Left kidney (tissue), 2 donors: ENCODE measurements around the gene SNTG2. TPM values are rescaled to one million over a fixed set of nuclear protein-coding genes. Genes with fewer than 3 reads are reported as not detected.

Experiments used
- DNase-seq: peaks from one replicate; pipeline ENCODE4 v3.0.0-alpha.2; 2013
- polyA plus RNA-seq: library from polyadenylated mRNA; unstranded; fragments of 120-200 nt; gene quantifications from one replicate; pipeline ENCODE4 v1.2.1, GENCODE V29; 2013; ENCODE audit not compliant: insufficient read length

The SNTG2 gene
- polyA plus RNA-seq, 1 donor, result 3.2 TPM

DNA sequence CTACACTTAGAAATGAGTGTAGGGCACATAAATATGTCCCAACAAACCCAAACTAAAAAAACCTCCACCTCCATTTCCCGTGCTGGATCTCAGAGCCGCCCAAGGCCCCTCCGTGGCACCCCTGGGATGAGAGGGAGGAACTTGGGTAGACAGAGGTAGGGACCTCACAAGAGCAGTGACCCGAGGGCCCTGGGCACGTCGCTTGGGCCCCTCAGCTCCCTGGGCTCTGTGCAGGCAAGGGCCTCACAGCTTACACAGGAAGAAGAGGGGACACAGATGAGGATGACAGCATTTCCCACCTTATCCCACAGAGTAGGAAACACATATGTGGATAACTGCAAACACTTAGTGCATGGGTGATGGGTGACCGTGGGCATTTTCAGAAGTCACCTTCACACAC lies 368.7 kb downstream of the SNTG2 start:
- no peak for DNase-seq

DNA sequence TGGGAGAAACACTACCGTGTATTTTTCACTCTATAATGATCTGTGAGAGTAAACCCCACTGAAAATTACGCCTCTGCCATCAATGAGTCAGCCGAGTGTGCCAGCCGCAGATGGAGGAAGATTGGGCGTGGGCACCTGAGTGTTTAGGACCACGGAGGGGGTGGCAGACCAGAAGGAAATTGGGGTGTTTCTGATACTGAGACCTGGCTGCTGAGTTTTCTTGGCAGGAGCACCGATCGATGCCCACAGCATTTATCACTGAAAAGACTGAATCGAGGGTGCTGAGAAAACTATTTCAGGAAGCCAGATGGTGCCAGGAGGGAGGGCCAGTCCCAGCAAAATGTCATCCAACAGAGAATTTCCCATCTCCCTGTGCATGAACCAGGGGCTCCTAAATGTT lies 370.7 kb downstream of the SNTG2 start:
- DNase-seq, result no peak

DNA sequence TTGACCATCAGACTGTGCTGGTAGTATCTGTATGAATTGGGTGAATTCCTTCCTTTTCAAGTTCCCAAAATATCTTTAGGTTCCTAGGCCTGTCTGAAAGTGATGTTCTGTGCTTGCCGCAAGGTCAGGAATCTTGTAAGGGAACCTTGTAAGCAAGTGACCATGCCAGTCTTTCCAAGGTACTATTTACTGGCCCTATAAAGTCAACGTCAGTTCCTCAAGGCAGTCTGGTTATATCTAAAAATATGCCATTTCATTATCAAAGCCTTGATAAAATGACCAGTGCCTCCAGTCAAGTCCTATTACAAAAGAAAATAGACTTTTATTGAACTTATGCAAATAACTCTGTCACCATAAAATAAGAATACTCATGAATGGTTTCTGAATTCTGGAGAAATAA lies 374.2 kb downstream of the SNTG2 start:
- DNase-seq, result no peak

DNA sequence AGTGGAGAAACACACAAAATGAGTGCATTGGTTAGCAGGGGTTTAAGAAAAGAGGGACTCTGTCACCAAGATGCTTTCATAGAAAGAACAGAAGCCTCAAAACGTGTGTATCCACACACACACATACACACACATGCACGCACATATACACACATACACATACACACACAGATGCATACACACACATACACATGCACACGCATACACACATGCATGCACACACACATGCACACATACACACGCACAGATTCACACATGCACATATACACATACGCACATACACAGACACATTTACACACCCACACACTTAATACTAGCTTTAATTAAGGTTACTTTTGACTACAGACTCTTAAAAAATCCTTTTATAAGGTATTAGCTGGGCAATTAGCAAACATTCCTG lies 378.0 kb downstream of the SNTG2 start:
- DNase-seq, result no peak

DNA sequence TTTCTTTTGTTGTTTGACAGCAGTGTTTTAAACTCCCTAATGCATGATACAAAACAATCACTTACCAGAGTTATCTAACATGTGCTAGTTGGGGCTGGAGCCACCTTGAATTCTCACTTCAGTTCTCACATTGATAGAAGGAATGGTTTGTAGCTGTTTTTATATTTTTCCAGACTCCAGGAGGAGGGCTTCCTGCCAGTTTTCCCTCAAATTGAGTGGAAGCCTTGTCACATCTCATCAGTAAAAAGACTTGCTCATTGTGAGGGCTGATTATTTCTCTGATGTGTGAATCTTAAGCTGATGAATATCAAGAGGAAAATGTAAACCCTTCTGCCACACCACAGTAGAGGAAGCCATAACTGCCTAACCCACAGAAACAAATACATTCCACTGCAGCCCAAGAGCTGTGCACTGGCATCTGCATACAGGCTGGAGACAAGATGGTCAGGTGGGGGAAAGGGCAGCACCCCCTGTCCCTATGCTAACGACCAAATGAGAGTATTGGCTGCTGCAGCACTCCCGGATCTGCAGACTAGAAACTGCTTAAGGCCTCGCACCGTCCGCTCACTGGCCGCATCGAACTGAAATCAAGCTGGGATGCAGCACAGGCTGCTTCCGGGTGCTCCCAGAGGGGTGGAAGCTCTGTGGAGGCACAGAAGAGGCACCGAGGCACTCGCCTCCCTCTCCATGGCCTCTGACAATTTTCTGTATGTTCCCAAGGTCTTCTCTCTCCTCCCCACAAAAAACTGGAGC lies 388.9 kb downstream of the SNTG2 start:
- DNase-seq, result no peak

DNA sequence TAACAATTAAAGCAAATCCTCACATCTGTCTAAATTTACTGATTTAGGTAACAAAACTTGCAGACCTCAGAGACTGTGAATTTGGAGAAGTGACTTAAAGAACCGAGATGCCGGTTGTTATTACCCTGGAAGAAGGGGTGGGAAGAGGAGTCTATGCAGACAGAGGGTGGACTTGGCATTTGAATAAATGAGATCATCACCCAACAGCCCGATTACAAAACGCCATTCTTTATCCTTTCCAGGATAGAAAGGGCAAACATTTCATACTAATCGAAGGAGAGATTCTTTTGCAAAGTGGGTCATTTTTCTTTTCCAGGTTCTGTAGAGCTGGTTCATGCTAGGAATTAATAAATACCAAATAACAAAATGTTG lies 389.5 kb downstream of the SNTG2 start:
- no peak for DNase-seq

DNA sequence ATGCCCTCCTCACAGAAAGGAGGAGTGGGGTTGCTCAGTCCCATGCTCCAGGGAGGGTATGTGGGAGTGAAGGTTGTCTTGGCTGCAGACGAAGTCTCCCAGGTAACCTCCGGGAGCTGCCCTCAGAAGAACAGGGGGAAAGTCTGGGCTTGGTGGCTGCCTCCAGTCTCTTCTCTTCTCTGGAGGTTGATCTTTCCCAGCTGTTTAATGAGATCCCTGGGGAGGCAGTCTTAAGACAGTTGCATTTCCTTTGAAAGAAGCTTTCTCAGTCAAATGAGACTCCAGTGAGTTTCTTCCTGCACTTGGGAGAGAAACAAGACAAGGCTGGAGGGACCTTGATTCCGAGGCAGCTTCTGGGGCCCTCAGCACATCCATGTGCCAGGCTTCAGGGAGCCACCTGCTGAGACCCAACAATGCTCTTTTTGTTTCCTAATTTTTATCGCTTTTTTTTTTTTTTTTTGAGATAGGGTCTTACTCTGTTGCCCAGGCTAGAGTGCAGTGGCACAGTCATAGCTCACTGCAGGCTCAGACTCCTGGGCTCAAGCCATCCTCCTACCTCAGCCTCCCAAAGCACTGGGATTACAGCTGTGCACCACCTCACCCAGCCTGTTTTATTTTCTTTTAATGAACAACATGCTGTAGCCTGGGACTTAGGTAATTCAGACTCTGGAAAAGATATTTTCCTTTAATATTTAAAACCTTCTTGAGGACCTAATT lies 390.9 kb downstream of the SNTG2 start:
- DNase-seq, result peak; percentile 72

DNA sequence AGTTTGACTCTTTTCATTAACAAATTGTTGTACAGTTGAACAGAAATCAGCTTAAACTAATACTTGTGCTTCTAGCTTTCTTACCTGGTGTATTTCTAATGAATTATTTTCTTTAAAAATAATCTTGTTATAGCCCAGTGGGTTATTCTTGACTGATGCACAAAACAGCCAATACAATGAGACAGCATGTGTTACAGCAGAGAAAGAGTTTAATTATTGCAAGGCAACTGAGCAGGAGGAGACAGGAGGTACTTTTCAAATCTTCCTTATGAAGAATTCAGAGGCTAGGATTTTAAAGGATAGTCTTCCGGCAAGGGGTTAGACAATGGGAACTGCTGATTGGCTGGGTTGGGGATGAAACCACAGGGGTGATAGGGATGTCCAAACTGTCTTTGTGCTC lies 398.1 kb downstream of the SNTG2 start:
- no peak for DNase-seq

DNA sequence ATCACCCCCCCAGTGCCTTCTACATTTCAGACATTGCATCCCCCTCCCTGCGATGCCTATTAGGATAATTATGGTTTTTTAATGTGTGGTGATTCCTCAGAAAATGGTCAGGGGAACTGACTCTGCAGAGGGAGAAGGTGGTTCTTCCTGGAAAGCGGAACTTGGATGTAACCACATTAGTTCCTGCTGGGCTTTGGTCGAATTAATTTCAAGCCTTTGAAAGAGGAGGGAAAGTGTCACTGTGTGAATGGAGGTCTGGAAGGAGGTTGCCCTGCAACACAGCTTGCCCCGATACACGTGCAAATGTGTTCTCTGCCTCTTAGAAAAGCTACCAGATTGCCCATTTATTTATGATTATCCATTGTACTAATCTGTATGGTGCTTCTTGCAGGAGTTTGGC lies 399.5 kb downstream of the SNTG2 start:
- DNase-seq, result no peak

DNA sequence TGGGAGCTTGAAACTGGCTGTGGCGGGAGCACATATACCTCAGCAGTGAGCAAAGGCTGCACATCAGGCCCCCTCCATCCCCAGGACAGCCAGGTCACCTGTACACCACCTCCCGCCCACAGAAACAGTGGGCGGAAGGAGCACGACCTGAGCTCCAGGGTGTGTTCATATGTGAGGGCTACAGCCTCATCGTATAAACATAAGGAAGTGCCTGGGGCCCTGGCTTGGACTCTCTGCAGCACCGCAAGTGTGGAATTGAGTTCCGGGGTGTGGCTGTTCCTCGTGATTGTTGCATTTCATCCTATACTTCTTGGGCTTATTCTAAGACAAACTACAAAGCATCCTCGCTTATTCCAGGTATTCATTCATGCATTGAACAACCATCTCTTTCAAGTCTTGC lies 402.5 kb downstream of the SNTG2 start:
- DNase-seq, result no peak

DNA sequence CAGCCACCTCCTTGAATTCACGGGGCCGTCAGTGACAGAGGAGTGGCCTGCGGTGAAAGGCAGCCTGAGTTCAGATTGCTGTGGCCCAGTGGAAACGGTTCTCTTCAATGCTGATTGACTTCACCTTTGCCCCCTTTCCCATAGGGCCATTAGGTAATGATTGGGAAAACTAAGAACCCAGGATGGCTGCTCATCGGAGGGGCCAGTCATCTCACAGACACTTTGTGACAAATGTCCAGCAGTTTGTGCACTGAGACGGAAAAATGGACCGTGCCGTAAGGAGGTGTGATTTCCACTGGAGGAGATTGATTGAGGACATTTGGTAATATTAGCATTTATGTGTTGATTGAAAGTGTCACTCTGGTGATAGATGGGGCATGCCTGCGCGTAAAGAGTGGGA lies 402.9 kb downstream of the SNTG2 start:
- no peak for DNase-seq

DNA sequence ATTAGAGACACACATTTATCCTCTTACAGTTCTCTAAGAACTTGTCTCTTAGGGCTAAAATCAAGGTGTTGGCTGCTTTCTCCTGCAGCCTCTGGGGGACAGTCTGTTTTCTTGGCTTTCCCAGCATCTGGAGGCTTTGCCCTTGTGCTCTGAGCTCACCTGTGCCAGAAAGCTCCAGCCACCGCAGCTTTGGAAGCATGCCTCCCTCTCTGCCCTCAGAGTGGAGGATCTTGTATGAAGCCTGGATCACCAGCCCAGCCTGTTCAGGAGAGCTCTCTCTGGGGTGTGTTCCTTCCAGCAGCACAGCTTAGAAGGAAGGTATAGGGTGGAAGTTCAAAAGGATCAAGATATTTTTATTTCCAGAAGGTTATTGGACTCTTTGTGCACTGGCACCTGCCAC lies 409.5 kb downstream of the SNTG2 start:
- no peak for DNase-seq

DNA sequence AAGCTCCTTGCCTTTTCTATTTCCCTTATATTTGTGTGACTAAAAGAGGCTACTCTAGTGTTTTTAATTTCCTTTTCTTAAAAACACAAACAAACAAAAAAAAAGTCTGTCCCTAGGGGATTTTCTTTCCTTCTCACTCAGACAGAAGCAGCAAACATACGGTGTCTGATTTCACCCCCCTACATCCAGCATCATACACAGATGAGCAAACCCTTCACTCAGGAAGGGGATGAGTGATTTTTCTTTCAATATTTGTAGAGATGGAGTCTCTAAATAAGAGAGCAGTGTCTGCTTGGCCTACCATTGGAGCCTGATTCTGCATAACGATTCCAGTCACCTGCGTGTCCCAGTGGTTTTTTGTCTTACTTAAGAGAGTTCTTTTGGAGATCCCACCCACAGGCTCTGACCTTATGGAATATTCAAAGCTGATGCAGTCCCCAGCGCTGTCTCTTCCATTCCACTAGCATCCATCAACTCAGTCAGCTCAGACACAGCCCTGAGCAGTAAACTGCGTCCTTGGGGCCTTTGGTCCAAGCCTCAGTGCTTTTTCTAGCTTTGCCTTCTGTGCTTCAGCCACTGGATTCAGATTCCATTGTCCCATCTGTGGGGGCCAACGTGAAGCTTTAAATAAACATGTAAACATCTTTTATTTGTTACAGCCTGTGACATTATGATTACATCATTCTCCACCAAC lies 410.1 kb downstream of the SNTG2 start:
- no peak for DNase-seq

DNA sequence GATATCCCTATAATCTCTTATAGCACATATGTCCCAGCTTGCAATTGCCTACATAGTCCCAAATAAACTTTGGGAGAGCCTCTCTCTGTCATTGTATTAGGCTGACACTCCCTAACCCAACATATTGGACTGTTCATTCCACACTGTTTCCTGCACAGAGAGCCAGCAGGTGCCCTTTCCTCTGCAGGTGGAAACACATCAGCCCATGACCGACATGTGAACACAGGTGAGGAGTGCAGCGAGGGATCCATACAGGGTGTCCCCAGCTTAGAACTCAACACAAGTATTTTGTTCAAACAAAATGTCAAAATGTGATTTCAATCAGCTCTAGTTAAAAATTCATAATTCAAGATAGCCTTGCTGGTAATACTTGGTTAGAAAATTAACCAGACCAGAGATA lies 412.7 kb downstream of the SNTG2 start:
- no peak for DNase-seq

DNA sequence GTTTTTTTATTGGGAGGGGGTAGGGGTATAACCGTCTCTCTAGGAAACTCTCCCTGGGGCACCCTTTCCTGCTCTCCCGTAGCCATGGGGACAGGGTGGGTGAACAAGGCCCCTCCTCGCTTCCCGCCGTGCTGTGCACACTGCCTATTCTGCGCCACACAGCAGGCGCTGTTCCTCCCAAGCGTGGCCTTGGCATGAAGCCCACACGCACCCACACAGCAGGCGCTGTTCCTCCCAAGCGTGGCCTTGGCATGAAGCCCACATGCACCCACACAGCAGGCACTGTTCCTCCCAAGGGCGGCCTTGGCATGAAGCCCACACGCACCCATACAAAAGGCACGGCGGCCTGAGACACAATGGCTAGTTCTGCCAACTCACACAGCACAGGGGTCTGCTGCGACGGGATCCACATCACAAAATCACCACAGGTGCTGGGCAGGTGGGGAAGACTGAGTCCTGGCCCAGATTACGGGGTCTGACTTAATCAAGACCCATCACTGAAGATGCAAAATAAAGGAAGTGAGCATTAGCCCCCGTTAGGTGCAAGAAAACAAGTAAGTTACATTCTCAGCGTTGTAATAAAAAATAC lies 416.0 kb downstream of the SNTG2 start:
- DNase-seq, result no peak

DNA sequence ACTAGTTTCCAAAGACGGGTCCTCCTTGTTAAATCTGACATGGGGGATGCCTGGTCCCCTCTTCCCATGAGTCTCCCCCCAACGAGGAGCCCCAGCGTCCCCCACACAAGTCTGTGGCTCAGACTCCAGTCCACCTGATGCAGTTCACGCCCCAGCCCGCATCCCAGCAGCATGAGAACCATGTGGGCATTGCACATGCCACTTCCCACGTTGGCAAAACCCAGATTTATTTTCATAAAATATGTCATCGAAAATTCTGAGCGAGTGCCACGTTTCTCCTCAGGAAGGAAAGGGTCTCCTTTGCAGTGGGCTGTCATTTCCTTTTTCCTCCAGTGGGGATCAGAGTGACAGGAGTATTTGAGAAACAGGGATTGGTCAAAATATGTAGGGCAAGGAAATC lies 417.0 kb downstream of the SNTG2 start:
- no peak for DNase-seq

DNA sequence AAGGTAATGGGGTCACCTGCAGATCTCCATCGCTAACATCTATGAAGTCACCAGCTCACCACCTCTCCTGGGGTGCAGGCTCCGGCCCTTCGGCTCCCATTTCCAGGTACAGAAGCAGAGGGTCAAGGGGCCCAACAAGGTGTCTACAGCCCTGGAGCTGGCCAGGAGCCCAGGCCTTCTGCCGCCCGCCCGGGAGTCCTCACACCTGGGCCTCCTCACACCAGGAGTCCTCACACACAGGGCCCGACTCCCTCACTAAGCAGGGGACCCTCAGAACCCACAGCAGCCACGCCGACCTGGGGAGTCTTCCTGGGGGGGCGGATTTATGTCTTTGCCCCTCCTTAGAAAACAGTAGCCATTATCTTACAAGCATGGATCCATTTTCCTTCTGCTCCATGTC lies 419.3 kb downstream of the SNTG2 start:
- no peak for DNase-seq

DNA sequence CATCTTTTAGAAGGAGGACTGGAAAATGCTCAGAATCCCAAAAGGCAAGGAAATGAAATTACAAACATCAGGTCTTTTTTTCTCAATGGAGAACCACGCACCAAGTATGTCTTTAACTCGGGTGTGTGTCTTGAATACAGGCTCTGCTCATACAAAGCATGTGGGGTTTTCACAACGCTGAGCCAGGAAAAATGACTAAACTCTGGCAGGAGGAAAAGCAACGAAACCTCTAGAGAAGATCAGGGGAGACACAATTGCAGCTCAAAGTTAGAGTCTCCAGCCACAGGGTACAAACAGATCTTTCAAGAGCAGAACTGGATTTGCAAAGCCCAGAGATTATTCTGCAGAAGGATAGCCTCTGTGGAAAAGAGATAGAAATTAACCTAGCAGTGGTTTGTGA lies 419.8 kb downstream of the SNTG2 start:
- no peak for DNase-seq

DNA sequence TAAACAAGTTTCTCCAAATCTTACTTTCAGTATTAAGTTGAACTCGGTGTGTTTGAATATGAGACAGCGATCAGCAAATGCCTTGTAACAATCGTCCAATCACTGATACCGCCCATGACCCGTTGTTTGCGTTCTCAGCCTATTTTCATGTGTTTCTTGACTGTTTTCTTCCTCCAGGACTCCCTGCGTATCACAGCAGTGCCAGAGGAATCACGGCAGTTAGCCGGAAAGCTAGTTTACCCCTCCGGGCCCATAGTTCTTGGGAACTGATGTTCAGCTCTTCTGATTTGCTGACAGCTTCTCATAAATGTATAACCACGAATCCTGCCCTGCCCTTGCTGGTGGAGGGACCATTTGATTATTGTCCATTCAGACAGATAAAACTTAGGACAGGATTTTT lies 420.4 kb downstream of the SNTG2 start:
- no peak for DNase-seq

DNA sequence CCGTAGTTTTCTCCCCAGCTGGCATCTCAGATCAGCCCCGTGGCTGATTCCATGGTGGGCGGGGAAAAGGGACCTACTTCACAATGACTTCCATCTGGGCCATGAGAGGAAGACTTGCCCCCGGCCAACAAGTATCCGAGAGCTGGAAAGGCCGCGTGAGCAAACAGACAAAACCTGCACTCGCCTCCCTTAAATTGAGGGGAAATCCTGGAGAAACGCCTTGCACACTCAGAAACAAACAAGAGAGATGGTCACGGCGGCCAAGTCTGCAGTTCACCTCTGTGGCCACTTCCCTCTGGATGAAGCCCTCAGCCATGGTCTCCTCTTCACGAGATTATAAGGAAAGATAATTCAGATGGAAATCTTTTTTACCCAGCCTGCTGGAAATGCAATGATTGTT lies 423.2 kb downstream of the SNTG2 start:
- DNase-seq, result no peak

DNA sequence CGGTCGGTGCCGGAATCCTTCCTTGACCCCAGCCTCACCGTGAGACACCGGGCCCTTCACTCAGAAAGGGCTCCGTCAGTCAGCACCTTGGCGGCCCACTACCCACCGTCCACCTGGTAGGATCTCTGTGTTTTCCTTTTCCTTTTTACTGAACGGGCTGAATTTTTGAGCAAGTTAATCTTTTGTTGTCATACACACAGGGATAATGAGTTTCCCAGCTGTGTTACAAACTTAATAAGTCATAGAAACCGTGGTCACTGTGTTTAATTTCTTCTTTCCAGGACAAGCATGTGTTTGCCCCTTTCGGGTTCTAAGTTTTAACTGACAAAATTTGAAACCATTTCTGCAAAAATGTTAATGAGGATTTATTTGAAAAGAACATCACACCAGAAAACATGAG lies 423.6 kb downstream of the SNTG2 start:
- no peak for DNase-seq

DNA sequence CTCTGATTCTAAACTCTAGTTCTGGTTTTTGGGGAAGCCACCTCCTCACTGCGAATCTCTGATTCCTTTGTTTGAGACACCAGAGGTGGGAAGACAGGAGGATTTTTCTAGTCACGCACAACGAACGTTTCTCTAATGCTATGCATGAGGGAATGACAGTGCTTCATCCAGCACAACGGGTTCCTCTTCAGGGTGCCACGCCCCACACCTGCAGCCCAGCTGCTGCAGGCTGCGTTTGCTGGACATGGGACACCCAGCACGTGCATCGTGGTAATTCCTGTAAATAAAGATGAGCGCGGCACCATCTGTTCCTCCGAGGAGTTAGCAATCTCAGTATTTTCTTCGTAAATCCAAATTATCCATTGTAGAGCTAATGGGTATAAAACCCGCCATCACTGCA lies 425.1 kb downstream of the SNTG2 start:
- no peak for DNase-seq

DNA sequence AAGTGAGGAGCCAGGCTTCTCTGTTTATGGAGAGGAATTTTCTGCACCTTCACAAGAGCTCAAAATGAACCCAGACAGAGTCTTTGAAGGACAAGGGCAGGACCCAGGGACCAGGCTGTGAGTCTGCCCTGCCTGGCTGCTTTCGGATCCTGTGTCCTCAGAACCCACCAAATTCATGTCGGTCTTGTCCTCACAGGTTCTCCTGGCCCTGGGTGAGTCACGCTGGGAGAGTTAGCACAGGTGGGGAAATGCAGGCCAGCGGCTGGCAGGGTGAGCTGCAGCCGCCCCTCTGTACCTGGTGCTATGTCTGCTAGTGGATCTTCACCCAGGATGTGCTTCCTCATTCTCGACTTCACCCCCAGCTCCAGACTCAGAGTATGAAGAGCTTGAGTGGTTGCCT lies 426.8 kb downstream of the SNTG2 start:
- no peak for DNase-seq
